GM12891 (cell line): Measurements from ENCODE around the gene CERK.
A peak's percentile ranks its signal among the peaks of the same experiment; 100 is the strongest.

Experiments
- DNase-seq: peaks from one replicate; pipeline ENCODE4 v3.0.0; 2011; ENCODE audit warnings: low spot score; ENCODE audit not compliant: insufficient read length
- FAIRE-seq: peaks from 2 replicates; lab custom pipeline; 2011; peaks lifted over from hg19 to GRCh38; lab: Jason Lieb, UNC
- PAX5 ChIP-seq: IDR thresholded peaks from 2 replicates; pipeline ENCODE4 v1.6.1; 2011; ENCODE audit warnings: low read length, moderate library complexity, mild to moderate bottlenecking; ENCODE audit not compliant: insufficient read depth, severe bottlenecking
- POLR2A ChIP-seq: IDR thresholded peaks from 2 replicates; pipeline ENCODE4 v1.6.1; 2011; ENCODE audit warnings: low read depth, low read length, control low read depth
- POLR2AphosphoS5 ChIP-seq: IDR thresholded peaks from 2 replicates; pipeline ENCODE4 v1.6.1; 2011; ENCODE audit warnings: low read depth, low read length, control low read depth
- POU2F2 ChIP-seq: IDR thresholded peaks from 2 replicates; pipeline ENCODE4 v1.6.1; 2011; ENCODE audit warnings: low read depth, mild to moderate bottlenecking, control low read depth, low read length, moderate library complexity
- SPI1 ChIP-seq: IDR thresholded peaks from 2 replicates; pipeline ENCODE4 v1.6.1; 2011; ENCODE audit warnings: low read depth, low read length, control low read depth
- TAF1 ChIP-seq: IDR thresholded peaks from 2 replicates; pipeline ENCODE4 v1.6.1; 2011; ENCODE audit warnings: low read depth, low read length, control low read depth

Gene CERK

DNA sequence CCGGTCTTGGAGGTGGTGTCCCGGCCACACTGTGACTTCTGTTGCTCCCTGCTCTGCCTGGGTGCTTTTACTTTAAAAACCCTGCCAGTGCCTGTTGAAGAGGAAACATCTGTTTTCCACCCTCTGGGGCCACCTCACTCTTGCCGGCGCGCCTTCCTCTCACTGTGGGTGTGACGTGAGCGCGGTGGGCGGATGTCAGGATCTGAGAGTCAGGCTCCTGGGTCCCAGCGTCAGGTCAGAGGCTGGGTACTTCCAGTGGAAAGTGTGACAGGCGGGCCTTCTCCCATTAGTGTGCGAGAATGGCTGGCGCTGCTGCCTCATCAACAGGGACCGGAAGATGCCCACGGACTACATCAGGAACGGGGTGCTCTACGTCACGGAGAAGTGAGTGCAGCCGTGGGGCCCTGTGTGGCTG, 63.7 kb downstream of the CERK start:
- FAIRE-seq (no peak), DNase-seq (peak; percentile 71)
- TF ChIP-seq POLR2A (no peak), PAX5 (no peak), SPI1 (no peak), TAF1 (no peak), POU2F2 (no peak), POLR2AphosphoS5 (no peak)

DNA sequence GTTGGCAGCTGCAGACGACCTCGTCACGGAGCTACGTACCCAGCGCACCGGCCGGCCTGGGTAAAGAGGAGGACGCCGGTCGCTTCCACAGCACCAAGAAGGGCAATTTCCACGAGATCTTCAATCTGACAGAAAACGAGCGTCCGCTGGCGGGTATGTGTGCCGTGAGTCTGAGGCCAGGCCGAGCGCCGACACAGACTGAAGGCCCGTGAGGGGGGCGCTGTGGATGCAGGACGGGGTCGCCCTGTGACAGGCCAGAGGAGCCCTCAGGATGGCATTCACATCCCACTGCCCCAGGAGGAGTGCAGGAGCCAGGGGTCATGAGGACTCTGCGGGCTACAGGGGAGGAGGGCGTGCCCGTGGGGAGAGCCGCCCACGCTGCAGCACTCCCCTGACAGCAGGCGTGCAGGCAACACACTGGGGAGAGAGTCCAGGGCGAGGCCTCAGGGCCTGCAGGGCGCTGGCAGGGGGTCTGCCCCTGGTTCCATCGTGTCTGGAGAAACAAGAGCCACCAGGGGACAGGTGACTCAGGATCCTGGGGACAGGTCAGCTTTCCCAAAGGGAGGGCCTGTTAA, 64.3 kb downstream of the CERK start:
- no peak for DNase-seq
- TF ChIP-seq POU2F2 = no peak
- no peak for TF ChIP-seq TAF1
- TF ChIP-seq POLR2A = no peak
- TF ChIP-seq PAX5 = no peak
- TF ChIP-seq SPI1 = no peak
- TF ChIP-seq POLR2AphosphoS5 = no peak
- FAIRE-seq = no peak

DNA sequence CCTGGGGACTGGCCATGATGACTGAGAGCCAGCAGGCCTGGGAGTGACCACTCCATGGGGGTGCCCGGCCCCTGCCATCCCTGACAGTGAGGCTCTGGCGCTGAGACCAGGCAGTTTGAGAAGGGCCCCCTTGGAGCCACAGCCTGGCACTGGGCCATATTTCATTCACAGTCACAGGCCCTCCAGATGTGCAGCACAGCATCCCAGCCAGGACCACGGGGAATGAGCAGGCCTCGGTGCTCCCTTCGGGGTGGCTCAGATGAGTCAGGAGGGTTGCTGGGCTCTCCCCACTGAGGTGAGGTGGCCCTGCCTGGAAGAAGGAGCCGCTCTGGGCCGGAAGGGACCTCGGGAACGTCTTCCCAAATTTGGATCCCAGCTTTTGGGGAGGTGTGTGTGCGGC, 64.8 kb downstream of the CERK start:
- TF ChIP-seq POLR2A (no peak), PAX5 (no peak), SPI1 (no peak), POLR2AphosphoS5 (no peak), TAF1 (no peak), POU2F2 (no peak)
- no peak for DNase-seq
- FAIRE-seq = no peak

DNA sequence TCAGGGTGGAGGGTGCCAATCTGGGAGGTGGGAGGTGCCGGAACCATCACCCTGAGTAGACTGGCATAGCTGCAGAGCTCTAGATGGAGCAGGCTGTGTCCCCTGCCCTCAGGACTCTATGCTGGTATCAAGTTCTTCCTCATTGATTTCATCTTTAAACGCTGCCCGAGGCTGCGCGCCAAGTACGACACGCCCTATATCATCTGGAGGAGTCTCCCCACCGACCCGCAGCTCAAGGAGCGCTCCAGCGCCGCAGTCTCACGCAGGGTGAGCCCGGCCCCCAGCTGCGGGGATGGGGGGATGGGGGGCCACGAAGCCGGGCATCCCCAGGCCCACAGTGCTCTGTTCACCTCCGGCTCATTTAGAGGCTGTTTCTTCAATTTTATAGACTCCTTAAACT, 65.3 kb downstream of the CERK start:
- DNase-seq = no peak
- no peak for TF ChIP-seq TAF1
- TF ChIP-seq POLR2AphosphoS5 = no peak
- no peak for TF ChIP-seq POLR2A
- no peak for TF ChIP-seq POU2F2
- TF ChIP-seq PAX5 = no peak
- TF ChIP-seq SPI1 = no peak
- no peak for FAIRE-seq

DNA sequence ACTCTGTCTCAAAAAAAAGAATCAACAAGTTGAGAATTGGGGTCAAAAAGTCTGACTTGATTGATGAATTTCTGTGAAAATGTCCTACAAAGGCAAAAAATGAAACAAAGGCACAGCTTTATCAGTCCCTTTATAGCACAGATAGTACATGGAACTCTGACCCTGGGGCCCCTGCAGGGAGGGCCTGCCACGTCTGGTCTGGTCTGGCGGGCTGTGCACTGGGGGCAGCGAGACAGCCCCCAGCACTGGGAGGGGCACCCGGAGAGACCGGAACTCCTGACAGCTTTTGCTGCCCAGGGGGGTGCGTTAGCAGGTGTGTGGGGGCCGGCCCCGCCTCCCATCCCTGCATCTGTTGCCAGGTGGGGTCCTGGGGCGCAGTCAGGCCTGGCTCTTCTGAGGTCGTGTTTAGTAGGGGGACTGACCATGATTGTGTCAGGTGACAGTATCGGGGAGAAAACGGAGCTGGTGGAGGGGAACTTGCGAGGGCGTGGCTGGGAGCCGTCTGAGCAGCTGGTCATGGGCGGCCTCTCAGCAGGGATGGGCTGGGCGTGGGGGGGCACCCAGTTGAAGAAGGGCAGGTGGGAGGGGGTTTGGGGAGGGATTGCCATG, 66.1 kb downstream of the CERK start:
- DNase-seq (peak; percentile 68), FAIRE-seq (no peak)
- no peak for TF ChIP-seq SPI1
- no peak for TF ChIP-seq POU2F2
- TF ChIP-seq PAX5 = no peak
- no peak for TF ChIP-seq POLR2AphosphoS5
- TF ChIP-seq TAF1 = no peak

DNA sequence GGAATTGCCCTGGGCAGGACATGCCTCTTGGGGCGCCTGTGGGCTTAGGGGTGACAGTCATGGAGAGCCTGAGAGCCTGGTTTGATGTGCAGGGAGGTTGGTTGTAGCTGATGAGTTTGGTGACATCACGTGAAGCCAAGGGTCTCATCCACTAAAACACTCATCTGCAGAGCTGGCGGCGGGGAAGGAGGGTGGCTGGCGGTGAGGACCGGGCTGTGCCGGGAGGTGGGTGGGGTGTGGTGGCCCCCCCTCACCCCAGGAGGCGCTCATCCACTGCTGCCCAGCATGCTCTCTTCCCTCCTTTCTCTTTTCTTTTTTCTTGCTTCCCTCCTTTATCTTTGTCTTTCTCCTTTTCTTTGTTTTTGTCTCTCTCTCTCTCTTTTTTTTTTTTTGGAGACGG, 68.9 kb downstream of the CERK start:
- no peak for TF ChIP-seq TAF1
- TF ChIP-seq POLR2A = no peak
- TF ChIP-seq PAX5 = no peak
- no peak for TF ChIP-seq SPI1
- no peak for TF ChIP-seq POLR2AphosphoS5
- TF ChIP-seq POU2F2 = no peak

DNA sequence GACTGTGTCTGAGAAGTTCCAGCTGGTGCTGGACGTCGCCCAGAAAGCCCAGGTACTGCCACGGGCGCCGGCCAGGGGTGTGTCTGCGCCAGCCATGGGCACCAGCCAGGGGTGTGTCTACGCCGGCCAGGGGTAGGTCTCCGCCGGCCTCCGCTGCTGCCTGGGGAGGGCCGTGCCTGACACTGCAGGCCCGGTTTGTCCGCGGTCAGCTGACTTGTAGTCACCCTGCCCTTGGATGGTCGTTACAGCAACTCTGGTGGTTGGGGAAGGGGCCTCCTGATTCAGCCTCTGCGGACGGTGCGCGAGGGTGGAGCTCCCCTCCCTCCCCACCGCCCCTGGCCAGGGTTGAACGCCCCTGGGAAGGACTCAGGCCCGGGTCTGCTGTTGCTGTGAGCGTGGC, 69.9 kb downstream of the CERK start:
- no peak for TF ChIP-seq POLR2A
- no peak for TF ChIP-seq POLR2AphosphoS5
- TF ChIP-seq TAF1 = no peak
- TF ChIP-seq POU2F2 = no peak
- TF ChIP-seq PAX5 = no peak
- TF ChIP-seq SPI1 = no peak
- DNase-seq = no peak
- no peak for FAIRE-seq

More for the DNA sequence above, 68.9 kb downstream of the CERK start:
- DNase-seq (no peak), FAIRE-seq (no peak)

DNA sequence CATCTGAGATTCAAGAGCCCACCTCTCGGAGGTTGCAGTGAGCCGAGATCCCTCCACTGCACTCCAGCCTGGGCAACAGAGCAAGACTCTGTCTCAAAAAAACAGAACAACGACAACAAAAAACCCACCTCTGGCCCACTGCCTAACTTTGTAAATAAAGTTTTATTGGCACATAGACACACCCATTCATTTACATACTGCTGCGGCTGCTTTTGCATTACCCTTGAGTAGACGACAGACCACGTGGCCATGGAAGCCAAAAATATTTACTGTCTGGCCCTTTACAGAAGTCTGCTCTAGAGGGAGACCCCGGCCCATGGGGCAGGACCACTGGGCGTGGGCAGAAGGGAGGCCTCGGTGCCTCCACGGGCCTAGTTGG, 70.8 kb downstream of the CERK start:
- TF ChIP-seq POU2F2 (no peak), POLR2AphosphoS5 (no peak), POLR2A (no peak), PAX5 (no peak), SPI1 (no peak)
- no peak for FAIRE-seq
- no peak for DNase-seq

DNA sequence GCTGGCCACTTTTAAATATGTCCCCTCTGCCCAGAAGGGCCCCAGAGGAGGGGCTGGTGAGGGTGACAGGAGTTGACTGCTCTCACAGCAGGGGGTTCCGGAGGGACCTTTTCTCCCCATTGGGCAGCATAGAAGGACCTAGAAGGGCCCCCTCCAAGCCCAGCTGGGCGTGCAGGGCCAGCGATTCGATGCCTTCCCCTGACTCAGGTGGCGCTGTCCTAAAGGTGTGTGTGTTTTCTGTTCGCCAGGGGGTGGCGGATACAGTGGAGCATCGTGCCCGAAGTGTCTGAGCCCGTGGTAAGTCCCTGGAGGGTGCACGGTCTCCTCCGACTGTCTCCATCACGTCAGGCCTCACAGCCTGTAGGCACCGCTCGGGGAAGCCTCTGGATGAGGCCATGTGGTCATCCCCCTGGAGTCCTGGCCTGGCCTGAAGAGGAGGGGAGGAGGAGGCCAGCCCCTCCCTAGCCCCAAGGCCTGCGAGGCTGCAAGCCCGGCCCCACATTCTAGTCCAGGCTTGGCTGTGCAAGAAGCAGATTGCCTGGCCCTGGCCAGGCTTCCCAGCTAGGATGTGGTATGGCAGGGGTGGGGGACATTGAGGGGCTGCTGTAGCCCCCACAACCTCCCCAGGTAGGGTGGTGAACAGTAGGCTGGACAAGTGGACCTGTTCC, 71.3 kb downstream of the CERK start:
- FAIRE-seq (no peak), DNase-seq (no peak)
- TF ChIP-seq POLR2AphosphoS5 (no peak), PAX5 (no peak), TAF1 (no peak), SPI1 (no peak)
